Loucy (cell line): Measurements from ENCODE around the gene PPP1CB.

Experiments
- CTCF ChIP-seq: fragments of 200-600 bp; sonication (generic); conservative IDR thresholded peaks from 2 replicates; pipeline ENCODE4 v1.5.1; 2014; ENCODE audit warnings: mild to moderate bottlenecking, antibody characterized with exemption, low read length
- EZH2phosphoT487 ChIP-seq: fragments of 200-600 bp; IDR thresholded peaks from 2 replicates; pipeline ENCODE4 v1.6.1; 2018; ENCODE audit warnings: antibody characterized with exemption, mild to moderate bottlenecking, moderate library complexity, borderline replicate concordance

GRCh38 chr2:28721601-28722191 is 29.9 kb upstream of the PPP1CB start:
- TF ChIP-seq CTCF, result no peak
- no peak for TF ChIP-seq EZH2phosphoT487
